Spleen (tissue), 7 donors: ENCODE measurements around the gene OR52E1.

Source experiments
- CTCF ChIP-seq, 11 experiments: fragments of 200-600 bp in 7 of 11; fragments of 450-650 bp in 4 of 11; sonication (generic) in 4 of 11; IDR thresholded peaks in 8 of 11; conservative IDR thresholded peaks in 3 of 11; 1 replicate in 7 of 11; 2 replicates in 4 of 11; pipeline versions ENCODE4 v1.4.0 to v1.8.0; 2016 to 2021; ENCODE audit warnings: antibody characterized with exemption in 11 of 11, inconsistent platforms in 4 of 11, mild to moderate bottlenecking in 1 of 11
- POLR2A ChIP-seq, 3 donors: fragments of 450-650 bp; IDR thresholded peaks; one replicate each; pipeline ENCODE4 v1.5.1; 2017; ENCODE audit warnings: antibody characterized with exemption in 3 of 3, mild to moderate bottlenecking in 1 of 3
- donor health status: DM: no; HTN: no; CAD: no; lungs with moderate emphysema.
- donor health status: DM: no; HTN: no; CAD: no.
- donor health status: DM: no; HTN: no; CAD: no.

GRCh38 chr11:5117588-5117987 is 48.2 kb downstream of the OR52E1 start:
- TF ChIP-seq CTCF (IDR thresholded peaks at IDR 0.05 in 8 of 11, conservative IDR thresholded peaks at IDR 0.05 in 3 of 11) (no peak), POLR2A (IDR thresholded peaks at IDR 0.05) (no peak)
